Left forelimb (tissue), 1 donor: ENCODE results near the gene RASD1.

Experiments
- DNase-seq: peaks from one replicate; pipeline ENCODE4 v3.0.0-alpha.2; 2018; ENCODE audit warnings: low spot score

Gene RASD1

GRCh38 chr17:17526369-17526768 lies 30.2 kb upstream of the RASD1 start:
- no peak for DNase-seq

- no peak for DNase-seq
These were observed 29.8 kb upstream of the RASD1 start for GRCh38 chr17:17525956-17526355.

- no peak for DNase-seq
These were observed 29.1 kb upstream of the RASD1 start for GRCh38 chr17:17525311-17525710.

- no peak for DNase-seq
These were observed 27.7 kb upstream of the RASD1 start for GRCh38 chr17:17523731-17524490.

GRCh38 chr17:17523001-17523730 lies 27.0 kb upstream of the RASD1 start:
- no peak for DNase-seq

GRCh38 chr17:17520599-17521232 lies 24.5 kb upstream of the RASD1 start:
- DNase-seq = no peak

GRCh38 chr17:17519886-17520285 lies 23.7 kb upstream of the RASD1 start:
- no peak for DNase-seq

GRCh38 chr17:17518951-17519350 lies 22.8 kb upstream of the RASD1 start:
- no peak for DNase-seq

GRCh38 chr17:17518014-17518413 lies 21.8 kb upstream of the RASD1 start:
- DNase-seq = no peak

GRCh38 chr17:17516941-17517720 lies 20.9 kb upstream of the RASD1 start:
- no peak for DNase-seq

- no peak for DNase-seq
These were observed 20.0 kb upstream of the RASD1 start for GRCh38 chr17:17515934-17516930.

GRCh38 chr17:17514993-17515933 lies 19.1 kb upstream of the RASD1 start:
- no peak for DNase-seq

GRCh38 chr17:17514361-17514992 lies 18.3 kb upstream of the RASD1 start:
- no peak for DNase-seq

GRCh38 chr17:17513626-17514025 lies 17.4 kb upstream of the RASD1 start:
- DNase-seq = no peak

- no peak for DNase-seq
These were observed 16.7 kb upstream of the RASD1 start for GRCh38 chr17:17512866-17513265.

GRCh38 chr17:17511881-17512858 lies 16.0 kb upstream of the RASD1 start:
- no peak for DNase-seq

GRCh38 chr17:17511293-17511741 lies 15.1 kb upstream of the RASD1 start:
- DNase-seq = no peak
